WTC11 (cell line): ENCODE measurements around the gene PXMP2. TPM values are rescaled to one million over a fixed set of nuclear protein-coding genes. Genes with fewer than 3 reads are reported as not detected.

Source experiments
- ATAC-seq: fragments of 200-7000 bp; cut with Tn5 transposase; 2 replicates; pipeline ENCODE4 v1.10.0; 2021; ENCODE audit warnings: mild to moderate bottlenecking, moderate library complexity
- CTCF ChIA-PET: fragments of 300-600 bp; sonication (Branson Sonifier 250); formaldehyde crosslinking; loops from one replicate; lab custom pipeline; 2021; ENCODE audit warnings: antibody characterized with exemption; lab: Charles Lee
- POLR2A ChIA-PET: fragments of 350-600 bp; sonication (Branson Sonifier 250); formaldehyde crosslinking; loops from one replicate; lab custom pipeline; 2021; ENCODE audit warnings: antibody characterized with exemption; lab: Charles Lee
- DNase-seq: peaks from one replicate; pipeline ENCODE4 v3.0.0; 2021; ENCODE audit warnings: low spot score
- H3K27ac Mint-ChIP-seq: 2 replicates; pipeline ENCODE4 v1.8.0; 2021; ENCODE audit warnings: mixed read lengths
- H3K27me3 Mint-ChIP-seq: 2 replicates; pipeline ENCODE4 v1.8.0; 2021; ENCODE audit warnings: low read depth, mild to moderate bottlenecking, moderate library complexity, mixed read lengths
- H3K36me3 Mint-ChIP-seq: 2 replicates; pipeline ENCODE4 v1.8.0; 2021; ENCODE audit warnings: mixed read lengths
- H3K4me1 Mint-ChIP-seq: 2 replicates; pipeline ENCODE4 v1.8.0; 2022; ENCODE audit warnings: mixed read lengths
- H3K4me3 Mint-ChIP-seq: 2 replicates; pipeline ENCODE4 v1.8.0; 2021; ENCODE audit warnings: mild to moderate bottlenecking, moderate library complexity, mixed read lengths
- H3K9me3 Mint-ChIP-seq: 2 replicates; pipeline ENCODE4 v1.8.0; 2021; ENCODE audit warnings: mixed read lengths
- AR ChIP-seq: fragments of 250-450 bp; sonication (Bioruptor Pico); IDR thresholded peaks from 2 replicates; pipeline ENCODE4 v1.9.0; 2021; ENCODE audit warnings: mild to moderate bottlenecking
- CTCF ChIP-seq: fragments of 200-600 bp; IDR thresholded peaks from 2 replicates; pipeline ENCODE4 v1.8.0; 2022; ENCODE audit warnings: antibody characterized with exemption
- E2F1 ChIP-seq: sonication (generic); formaldehyde crosslinking; IDR thresholded peaks from 2 replicates; pipeline ENCODE4 v1.8.0; 2022; ENCODE audit warnings: mild to moderate bottlenecking, missing genetic modification reagents
- GABPB1 ChIP-seq: sonication (generic); formaldehyde crosslinking; IDR thresholded peaks from 2 replicates; pipeline ENCODE4 v1.8.1; 2023; ENCODE audit warnings: mild to moderate bottlenecking, missing genetic modification reagents
- HMGXB4 ChIP-seq: sonication (generic); formaldehyde crosslinking; IDR thresholded peaks from 2 replicates; pipeline ENCODE4 v1.8.1; 2023; ENCODE audit warnings: mild to moderate bottlenecking, moderate library complexity, missing genetic modification reagents
- PREB ChIP-seq: sonication (generic); formaldehyde crosslinking; IDR thresholded peaks from 2 replicates; pipeline ENCODE4 v1.8.1; 2022; ENCODE audit warnings: mild to moderate bottlenecking, missing genetic modification reagents, moderate library complexity, borderline replicate concordance
- RORB ChIP-seq: fragments of 250-450 bp; sonication (Bioruptor Pico); IDR thresholded peaks from 2 replicates; pipeline ENCODE4 v1.9.0; 2021; ENCODE audit warnings: mild to moderate bottlenecking
- SMAD4 ChIP-seq: sonication (generic); formaldehyde crosslinking; IDR thresholded peaks from 2 replicates; pipeline ENCODE4 v1.8.0; 2022; ENCODE audit warnings: mild to moderate bottlenecking, missing genetic modification reagents
- SP1 ChIP-seq: sonication (generic); formaldehyde crosslinking; conservative IDR thresholded peaks from 2 replicates; pipeline ENCODE4 v1.8.1; 2022; ENCODE audit warnings: missing genetic modification reagents
- TCF7 ChIP-seq: sonication (generic); formaldehyde crosslinking; IDR thresholded peaks from 2 replicates; pipeline ENCODE4 v1.8.0; 2022; ENCODE audit warnings: mild to moderate bottlenecking, low read depth, missing genetic modification reagents, moderate library complexity
- TP53 ChIP-seq: sonication (generic); formaldehyde crosslinking; IDR thresholded peaks from 2 replicates; pipeline ENCODE4 v1.8.1; 2023; ENCODE audit warnings: mild to moderate bottlenecking, missing genetic modification reagents
- ZNF121 ChIP-seq: sonication (generic); formaldehyde crosslinking; IDR thresholded peaks from 2 replicates; pipeline ENCODE4 v1.8.0; 2023; ENCODE audit warnings: missing genetic modification reagents
- ZNF219 ChIP-seq: sonication (generic); formaldehyde crosslinking; IDR thresholded peaks from 2 replicates; pipeline ENCODE4 v1.8.0; 2023; ENCODE audit warnings: missing genetic modification reagents, mild to moderate bottlenecking, borderline replicate concordance
- ZNF423 ChIP-seq: fragments of 250-450 bp; sonication (Bioruptor Pico); IDR thresholded peaks from 2 replicates; pipeline ENCODE4 v2.1.2; 2022; ENCODE audit warnings: mild to moderate bottlenecking, moderate library complexity
- ZNF532 ChIP-seq: fragments of 250-450 bp; sonication (Bioruptor Pico); IDR thresholded peaks from 2 replicates; pipeline ENCODE4 v1.9.0; 2021; ENCODE audit warnings: mild to moderate bottlenecking, borderline replicate concordance
- total RNA-seq: library from RNA; stranded (reverse); gene quantifications from 3 replicates; pipeline ENCODE4 v1.2.3, GENCODE V29; 2021

The PXMP2 gene
- total RNA-seq, 1 experiment from 2014 or later = 12.6 TPM

- POLR2A ChIA-PET = no interaction called here
- peak; percentile 46 for DNase-seq
- ATAC-seq = peak; percentile 82
- H3K27me3 Mint-ChIP-seq = no peaks in the 10 kb centered on the region
- CTCF ChIA-PET = interaction anchor here (0.6 to 1.4 kb wide), 20 partner anchors 10 to 224 kb away, joined by 3 to 18 read pairs (median 4); partner anchors contain the start of gene P2RX2
- no peaks in the 10 kb centered on the region for H3K9me3 Mint-ChIP-seq
- peak overlapping the region; percentile 28; the same call in 1 of the 2 replicates for H3K27ac Mint-ChIP-seq
- H3K4me1 Mint-ChIP-seq = no peaks in the 10 kb centered on the region
- H3K4me3 Mint-ChIP-seq = no peak overlapping the region
- peaks cover 73% of the 10 kb centered on the region for H3K36me3 Mint-ChIP-seq
- peak; percentile 57; the same call in 1 of the 2 replicates for TF ChIP-seq CTCF
- no peak for TF ChIP-seq GABPB1 (CRISPR knock-in tag)
- TF ChIP-seq HMGXB4 (CRISPR knock-in tag) = peak; percentile 31; the same call in 1 of the 2 replicates
- TF ChIP-seq ZNF532 (CRISPR knock-in tag) = no peak
- TF ChIP-seq, all 79 proteins: peak for 2
These were observed 48.6 kb upstream of the PXMP2 start for GRCh38 chr12:132638541-132639408.

- Mint-ChIP-seq H3K36me3 (peaks cover 65% of the 10 kb centered on the region), H3K4me3 (no peak overlapping the region), H3K9me3 (no peaks in the 10 kb centered on the region), H3K4me1 (no peaks in the 10 kb centered on the region), H3K27ac (no peak overlapping the region), H3K27me3 (no peaks in the 10 kb centered on the region)
- POLR2A ChIA-PET = no interaction called here
- ATAC-seq (no peak), DNase-seq (no peak)
- CTCF ChIA-PET = interaction anchor here (0.6 to 0.7 kb wide), 2 partner anchors 68 to 701 kb away, joined by 3 to 5 read pairs; no protein-coding TSS in a partner anchor
- TF ChIP-seq ZNF423 (CRISPR knock-in tag) (no peak), TP53 (CRISPR knock-in tag) (no peak), ZNF219 (no peak), RORB (CRISPR knock-in tag) (no peak), PREB (CRISPR knock-in tag) (no peak), AR (no peak), TCF7 (CRISPR knock-in tag) (no peak), E2F1 (CRISPR knock-in tag) (no peak), SMAD4 (CRISPR knock-in tag) (no peak), SP1 (CRISPR knock-in tag) (no peak), ZNF121 (no peak)
These were observed 47.3 kb upstream of the PXMP2 start for GRCh38 chr12:132639956-132640520.
